OCI-LY3 (cell line): ENCODE data around the gene IRF3.

Source experiments
- H2AFZ ChIP-seq: fragments of 200-600, 300-600 bp; shearing (Covaris generic); 2 replicates; pipeline ENCODE4 v1.6.0; 2014; ENCODE audit warnings: antibody characterized with exemption, low read depth, low read length
- H3K27ac ChIP-seq: fragments of 200-600, 300-600 bp; sonication (generic); 2 replicates; pipeline ENCODE4 v1.5.1; 2014; ENCODE audit warnings: mild to moderate bottlenecking, low read length, moderate library complexity, mixed read lengths
- H3K27me3 ChIP-seq: fragments of 200-600, 300-600 bp; sonication (generic); 2 replicates; pipeline ENCODE4 v1.6.1; 2014; ENCODE audit warnings: low read depth, low read length, mixed read lengths
- H3K36me3 ChIP-seq: fragments of 200-600, 300-600 bp; sonication (generic); replicated peaks from 2 replicates; pipeline ENCODE3; 2014; ENCODE audit warnings: low read depth, low read length, mixed read lengths
- H3K4me1 ChIP-seq: fragments of 300-600, 200-600 bp; sonication (generic); 2 replicates; pipeline ENCODE4 v1.6.1; 2014; ENCODE audit warnings: low read length, mixed read lengths
- H3K4me2 ChIP-seq: fragments of 200-600, 300-600 bp; sonication (generic); 2 replicates; pipeline ENCODE4 v1.6.1; 2014; ENCODE audit warnings: low read length, mixed read lengths
- H3K4me3 ChIP-seq: fragments of 300-600, 200-600 bp; sonication (generic); 2 replicates; pipeline ENCODE4 v1.5.1; 2014; ENCODE audit warnings: antibody characterized with exemption, mild to moderate bottlenecking, low read length, moderate library complexity
- H3K79me2 ChIP-seq: fragments of 300-600, 200-600 bp; shearing (Covaris generic); 2 replicates; pipeline ENCODE4 v1.6.1; 2014; ENCODE audit warnings: mild to moderate bottlenecking, low read length, mixed read lengths
- H3K9ac ChIP-seq: fragments of 300-600, 200-600 bp; shearing (Covaris generic); 2 replicates; pipeline ENCODE4 v1.6.0; 2014; ENCODE audit warnings: mild to moderate bottlenecking, low read length, moderate library complexity
- H3K9me3 ChIP-seq: fragments of 200-600, 300-600 bp; shearing (Covaris generic); 2 replicates; pipeline ENCODE4 v1.6.1; 2014; ENCODE audit warnings: low read length, mixed read lengths; ENCODE audit not compliant: insufficient read depth
- H4K20me1 ChIP-seq: fragments of 200-600, 300-600 bp; sonication (generic); 2 replicates; pipeline ENCODE4 v1.6.1; 2016; ENCODE audit warnings: low read length, mixed read lengths; ENCODE audit not compliant: insufficient read depth
- CTCF ChIP-seq: fragments of 200-600, 300-600 bp; sonication (generic); IDR thresholded peaks from 2 replicates; pipeline ENCODE4 v1.5.1; 2014; ENCODE audit warnings: antibody characterized with exemption, low read length, low read depth
- EZH2phosphoT487 ChIP-seq: fragments of 200-600 bp; shearing (Covaris generic); IDR thresholded peaks from 2 replicates; pipeline ENCODE4 v1.6.1; 2018; ENCODE audit warnings: antibody characterized with exemption, mixed run types, low read depth

The IRF3 gene

GRCh38 chr19:49665351-49666119 is at the start of gene IRF3, which contains the start of gene BCL2L12:
Gene IRF3, minus strand, starts transcription at chr19:49665857. Its CDS starts 1,019 bp downstream, at chr19:49664838.
Gene BCL2L12, plus strand, starts transcription at chr19:49665933. Its CDS starts 760 bp downstream, at chr19:49666693.
- Histone ChIP-seq H3K9ac (peak within 1 kb of the TSS; percentile 85), H2AFZ (peak within 1 kb of the TSS; percentile 30; the same call in 1 of the 2 replicates), H4K20me1 (peaks cover 12% of the 10 kb centered on the region), H3K9me3 (no peaks in the 10 kb centered on the region), H3K36me3 (peaks cover 32% of the 10 kb centered on the region), H3K79me2 (peaks cover 42% of the 10 kb centered on the region), H3K27ac (peak within 1 kb of the TSS; percentile 84), H3K4me2 (peak within 1 kb of the TSS; percentile 95), H3K27me3 (no peaks in the 10 kb centered on the region), H3K4me3 (peak within 1 kb of the TSS; percentile 88), H3K4me1 (peaks cover 14% of the 10 kb centered on the region)
- no peak for TF ChIP-seq EZH2phosphoT487
- no peak for TF ChIP-seq CTCF

- Histone ChIP-seq H3K79me2 (no peaks in the 10 kb centered on the region), H3K4me3 (no peak overlapping the region), H3K9me3 (no peaks in the 10 kb centered on the region), H3K4me2 (no peak overlapping the region), H3K27me3 (no peaks in the 10 kb centered on the region), H3K9ac (no peak overlapping the region), H3K27ac (no peak overlapping the region), H3K4me1 (peaks cover 4% of the 10 kb centered on the region; the same call in 1 of the 2 replicates), H4K20me1 (no peaks in the 10 kb centered on the region), H2AFZ (no peak overlapping the region), H3K36me3 (no peaks in the 10 kb centered on the region)
- TF ChIP-seq EZH2phosphoT487 (no peak), CTCF (no peak)
Measured at GRCh38 chr19:49713236-49713845, 47.7 kb upstream of the IRF3 start.

GRCh38 chr19:49712397-49712859 is 46.8 kb upstream of the IRF3 start:
- H3K4me3 ChIP-seq = no peak overlapping the region
- no peak overlapping the region for H3K4me2 ChIP-seq
- no peak overlapping the region for H3K27ac ChIP-seq
- no peak overlapping the region for H2AFZ ChIP-seq
- no peak overlapping the region for H3K9ac ChIP-seq
- TF ChIP-seq CTCF = no peak
- no peak for TF ChIP-seq EZH2phosphoT487
- H3K27me3 ChIP-seq = no peaks in the 10 kb centered on the region
- no peaks in the 10 kb centered on the region for H3K36me3 ChIP-seq
- no peaks in the 10 kb centered on the region for H3K9me3 ChIP-seq
- H3K4me1 ChIP-seq = peaks cover 2% of the 10 kb centered on the region; the same call in 1 of the 2 replicates
- no peaks in the 10 kb centered on the region for H3K79me2 ChIP-seq
- no peaks in the 10 kb centered on the region for H4K20me1 ChIP-seq

- Histone ChIP-seq H3K27me3 (no peaks in the 10 kb centered on the region), H4K20me1 (no peaks in the 10 kb centered on the region), H3K4me3 (no peak overlapping the region), H3K9ac (no peak overlapping the region), H3K4me2 (no peak overlapping the region), H3K4me1 (no peaks in the 10 kb centered on the region), H3K27ac (no peak overlapping the region), H3K9me3 (no peaks in the 10 kb centered on the region), H3K79me2 (no peaks in the 10 kb centered on the region), H3K36me3 (no peaks in the 10 kb centered on the region), H2AFZ (no peak overlapping the region)
- no peak for TF ChIP-seq EZH2phosphoT487
- no peak for TF ChIP-seq CTCF
Measured at GRCh38 chr19:49710372-49710951, 44.8 kb upstream of the IRF3 start.
